GM10248 (cell line): ENCODE results near the gene TAF11.
A peak's percentile ranks its signal among the peaks of the same experiment; 100 is the strongest.
"Not testable (repeated sequence)": the region's sequence is repeated elsewhere in the genome, so short reads cannot be mapped to it uniquely, and the experiment has no call there.

ENCODE experiments used
- CTCF ChIA-PET: fragments of 300-600 bp; sonication (Branson Sonifier 250); formaldehyde crosslinking; extraction: SDS; loops from one replicate; lab custom pipeline; 2021; ENCODE audit warnings: antibody characterized with exemption; lab: Yijun Ruan, JAX
- POLR2A ChIA-PET: fragments of 350-650 bp; sonication (Branson Sonifier 250); formaldehyde crosslinking; extraction: SDS; loops from one replicate; lab custom pipeline; 2020; ENCODE audit warnings: antibody characterized with exemption; lab: Yijun Ruan, JAX
- DNase-seq: peaks from one replicate; pipeline ENCODE4 v3.0.0; 2012; ENCODE audit errors: extremely low spot score
- TF ChIP-seq, protein P1 (sequence below): IDR thresholded peaks from 2 replicates; pipeline ENCODE4 v1.5.1; 2012; ENCODE audit warnings: mild to moderate bottlenecking, low read depth; ENCODE audit errors: extremely low read depth, missing control alignments, control extremely low read depth

The TAF11 gene

DNA sequence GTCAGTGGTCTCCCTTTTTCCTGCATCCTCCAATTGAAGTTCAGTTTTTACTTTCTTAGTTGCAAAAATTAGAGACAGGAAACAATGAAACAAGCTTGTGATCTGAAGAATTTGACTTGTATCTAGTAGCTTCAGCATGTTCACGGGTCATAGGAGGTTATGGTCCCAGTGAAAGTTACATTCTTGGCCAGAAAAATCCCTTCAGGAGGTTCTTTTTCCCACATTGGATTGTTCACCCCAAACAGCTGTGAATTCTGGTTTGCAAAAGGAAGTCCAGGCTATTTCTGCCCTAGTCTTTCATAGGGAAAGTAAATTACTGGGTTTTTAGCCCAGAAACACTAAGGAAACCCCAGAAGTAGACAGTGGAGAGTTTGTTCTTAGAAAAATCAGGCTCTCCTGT, 9.3 kb upstream of the TAF11 start:
- ChIA-PET POLR2A (interaction anchor here (0.5 kb wide), 1 partner anchor 660 kb away, joined by 3 read pairs; the partner anchor contains the start of gene HMGA1), CTCF (no interaction called here)
- TF ChIP-seq, protein P1, sequence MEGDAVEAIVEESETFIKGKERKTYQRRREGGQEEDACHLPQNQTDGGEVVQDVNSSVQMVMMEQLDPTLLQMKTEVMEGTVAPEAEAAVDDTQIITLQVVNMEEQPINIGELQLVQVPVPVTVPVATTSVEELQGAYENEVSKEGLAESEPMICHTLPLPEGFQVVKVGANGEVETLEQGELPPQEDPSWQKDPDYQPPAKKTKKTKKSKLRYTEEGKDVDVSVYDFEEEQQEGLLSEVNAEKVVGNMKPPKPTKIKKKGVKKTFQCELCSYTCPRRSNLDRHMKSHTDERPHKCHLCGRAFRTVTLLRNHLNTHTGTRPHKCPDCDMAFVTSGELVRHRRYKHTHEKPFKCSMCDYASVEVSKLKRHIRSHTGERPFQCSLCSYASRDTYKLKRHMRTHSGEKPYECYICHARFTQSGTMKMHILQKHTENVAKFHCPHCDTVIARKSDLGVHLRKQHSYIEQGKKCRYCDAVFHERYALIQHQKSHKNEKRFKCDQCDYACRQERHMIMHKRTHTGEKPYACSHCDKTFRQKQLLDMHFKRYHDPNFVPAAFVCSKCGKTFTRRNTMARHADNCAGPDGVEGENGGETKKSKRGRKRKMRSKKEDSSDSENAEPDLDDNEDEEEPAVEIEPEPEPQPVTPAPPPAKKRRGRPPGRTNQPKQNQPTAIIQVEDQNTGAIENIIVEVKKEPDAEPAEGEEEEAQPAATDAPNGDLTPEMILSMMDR, result no peak
- DNase-seq, result no peak

- TF ChIP-seq, protein P1, result no peak
- ChIA-PET CTCF (interaction anchor here (0.9 to 1.1 kb wide), 2 partner anchors 20 to 38 kb away, joined by 3 to 4 read pairs; no protein-coding TSS in a partner anchor), POLR2A (no interaction called here)
- DNase-seq, result no peak
These were observed 6.9 kb upstream of the TAF11 start for GRCh38 chr6:34894693-34895092.

- TF ChIP-seq, protein P1, result no peak
- no peak for DNase-seq
- ChIA-PET POLR2A (no interaction called here), CTCF (interaction anchor here (1.3 to 1.6 kb wide), 3 partner anchors 12 to 314 kb away, joined by 3 to 7 read pairs (median 3); no protein-coding TSS in a partner anchor)
These were observed 3.5 kb upstream of the TAF11 start for GRCh38 chr6:34891296-34891695.

GRCh38 chr6:34890533-34890925, 2.7 kb upstream of the TAF11 start:
- ChIA-PET POLR2A (interaction anchor here (0.6 kb wide), 1 partner anchor 231 kb away, joined by 10 read pairs; no protein-coding TSS in a partner anchor), CTCF (interaction anchor here (1.6 kb wide), 1 partner anchor 314 kb away, joined by 3 read pairs; no protein-coding TSS in a partner anchor)
- no peak for DNase-seq
- TF ChIP-seq, protein P1, result no peak

DNA sequence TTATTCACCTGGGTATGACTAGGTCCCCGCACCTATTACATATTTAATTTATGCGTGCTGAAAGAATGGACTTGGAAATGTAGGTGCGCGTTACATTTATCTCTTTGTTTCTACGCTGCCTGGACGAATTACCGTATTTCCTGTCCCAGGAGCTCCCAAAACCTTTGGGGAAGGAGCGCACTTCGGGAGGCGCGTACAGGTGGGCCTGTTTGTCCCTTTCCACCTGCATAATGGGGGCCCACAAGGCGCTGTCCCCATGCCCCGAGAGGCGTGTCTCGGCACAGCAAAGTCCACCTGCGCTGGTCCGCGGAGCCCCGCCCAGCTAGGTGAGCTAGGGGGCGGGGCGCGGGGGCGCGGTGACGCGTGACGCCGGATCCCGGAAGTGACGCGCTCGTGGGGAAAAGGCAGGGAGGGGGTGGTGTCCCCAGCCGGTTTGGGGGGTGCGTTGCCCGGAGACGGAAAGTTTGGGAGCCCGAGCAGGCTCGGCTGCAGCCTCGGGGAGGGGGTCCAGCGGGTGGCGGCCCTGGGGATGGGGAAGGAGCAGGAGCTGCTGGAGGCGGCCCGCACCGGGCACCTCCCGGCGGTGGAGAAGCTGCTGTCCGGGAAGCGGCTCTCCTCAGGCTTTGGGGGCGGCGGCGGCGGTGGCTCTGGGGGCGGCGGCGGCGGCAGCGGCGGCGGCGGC, 1.2 kb upstream of the TAF11 start, which contains the start of gene ANKS1A:
Gene ANKS1A (plus strand): TSS at position 382 of the 682 bp plus-strand sequence. CDS start 148 bp downstream, at position 530.
- POLR2A ChIA-PET, result interaction anchor here (1.5 kb wide), 1 partner anchor 9 kb away, joined by 6 read pairs; no protein-coding TSS in a partner anchor
- CTCF ChIA-PET, result interaction anchor here (1.2 to 2.2 kb wide), 3 partner anchors 16 to 250 kb away, joined by 4 to 9 read pairs (median 9); no protein-coding TSS in a partner anchor
- DNase-seq, result peak; percentile 90
- TF ChIP-seq, protein P1, result no peak

- DNase-seq, result no peak
- CTCF ChIA-PET, result interaction anchor here (1.2 to 2.2 kb wide), 3 partner anchors 16 to 251 kb away, joined by 4 to 9 read pairs (median 9); no protein-coding TSS in a partner anchor
- TF ChIP-seq, protein P1, result no peak
- POLR2A ChIA-PET, result interaction anchor here (0.7 to 1.5 kb wide), 2 partner anchors 9 to 583 kb away, joined by 3 to 6 read pairs; no protein-coding TSS in a partner anchor
These were observed 643 bp upstream of the TAF11 start for GRCh38 chr6:34888514-34888856.

DNA sequence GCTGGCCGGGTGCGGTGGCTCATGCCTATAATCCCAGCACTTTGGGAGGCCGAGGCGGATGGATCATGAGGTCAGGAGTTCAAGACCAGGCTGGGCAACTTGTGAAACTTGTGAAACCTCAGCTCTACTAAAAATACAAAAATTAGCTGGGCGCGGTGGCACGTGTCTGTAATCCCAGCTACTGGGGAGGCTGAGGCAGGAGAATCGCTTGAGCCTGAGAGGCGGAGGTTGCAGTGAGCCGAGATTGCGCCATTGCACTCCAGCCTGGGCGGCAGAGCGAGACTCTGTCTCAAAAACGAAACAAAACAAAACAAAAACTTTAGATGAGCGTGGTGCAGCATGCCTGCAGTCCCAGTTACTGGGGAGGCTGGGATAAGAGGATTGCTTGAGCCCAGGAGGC, 2.0 kb downstream of the TAF11 start:
- POLR2A ChIA-PET, CTCF ChIA-PET, DNase-seq: not testable (repeated sequence)
